ENCODE data around the gene FAM83D. TPM values are rescaled to one million over a fixed set of nuclear protein-coding genes. Genes with fewer than 3 reads are reported as not detected.

Gene FAM83D
- total RNA-seq, 1 donor from 2014 or later: 4.6 TPM

GRCh38 chr20:38885357-38885756 lies 40.9 kb upstream of the FAM83D start:
- H3K27ac Mint-ChIP-seq (ENCODE audit: unreplicated experiment): no peak overlapping the region
- H3K4me3 Mint-ChIP-seq (ENCODE audit: unreplicated experiment): no peak overlapping the region
- no peak for DNase-seq (ENCODE audit: extremely low spot score, unreplicated experiment)
- H3K9me3 Mint-ChIP-seq (ENCODE audit: unreplicated experiment): no peaks in the 10 kb centered on the region
- no peaks in the 10 kb centered on the region for H3K36me3 Mint-ChIP-seq (ENCODE audit: unreplicated experiment)
- TF ChIP-seq, protein P1, sequence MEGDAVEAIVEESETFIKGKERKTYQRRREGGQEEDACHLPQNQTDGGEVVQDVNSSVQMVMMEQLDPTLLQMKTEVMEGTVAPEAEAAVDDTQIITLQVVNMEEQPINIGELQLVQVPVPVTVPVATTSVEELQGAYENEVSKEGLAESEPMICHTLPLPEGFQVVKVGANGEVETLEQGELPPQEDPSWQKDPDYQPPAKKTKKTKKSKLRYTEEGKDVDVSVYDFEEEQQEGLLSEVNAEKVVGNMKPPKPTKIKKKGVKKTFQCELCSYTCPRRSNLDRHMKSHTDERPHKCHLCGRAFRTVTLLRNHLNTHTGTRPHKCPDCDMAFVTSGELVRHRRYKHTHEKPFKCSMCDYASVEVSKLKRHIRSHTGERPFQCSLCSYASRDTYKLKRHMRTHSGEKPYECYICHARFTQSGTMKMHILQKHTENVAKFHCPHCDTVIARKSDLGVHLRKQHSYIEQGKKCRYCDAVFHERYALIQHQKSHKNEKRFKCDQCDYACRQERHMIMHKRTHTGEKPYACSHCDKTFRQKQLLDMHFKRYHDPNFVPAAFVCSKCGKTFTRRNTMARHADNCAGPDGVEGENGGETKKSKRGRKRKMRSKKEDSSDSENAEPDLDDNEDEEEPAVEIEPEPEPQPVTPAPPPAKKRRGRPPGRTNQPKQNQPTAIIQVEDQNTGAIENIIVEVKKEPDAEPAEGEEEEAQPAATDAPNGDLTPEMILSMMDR (IDR thresholded peaks at IDR 0.05): no peak
- no peaks in the 10 kb centered on the region for H3K4me1 Mint-ChIP-seq (ENCODE audit: unreplicated experiment)
- peaks cover 18% of the 10 kb centered on the region for H3K27me3 Mint-ChIP-seq (ENCODE audit: unreplicated experiment)

DNA sequence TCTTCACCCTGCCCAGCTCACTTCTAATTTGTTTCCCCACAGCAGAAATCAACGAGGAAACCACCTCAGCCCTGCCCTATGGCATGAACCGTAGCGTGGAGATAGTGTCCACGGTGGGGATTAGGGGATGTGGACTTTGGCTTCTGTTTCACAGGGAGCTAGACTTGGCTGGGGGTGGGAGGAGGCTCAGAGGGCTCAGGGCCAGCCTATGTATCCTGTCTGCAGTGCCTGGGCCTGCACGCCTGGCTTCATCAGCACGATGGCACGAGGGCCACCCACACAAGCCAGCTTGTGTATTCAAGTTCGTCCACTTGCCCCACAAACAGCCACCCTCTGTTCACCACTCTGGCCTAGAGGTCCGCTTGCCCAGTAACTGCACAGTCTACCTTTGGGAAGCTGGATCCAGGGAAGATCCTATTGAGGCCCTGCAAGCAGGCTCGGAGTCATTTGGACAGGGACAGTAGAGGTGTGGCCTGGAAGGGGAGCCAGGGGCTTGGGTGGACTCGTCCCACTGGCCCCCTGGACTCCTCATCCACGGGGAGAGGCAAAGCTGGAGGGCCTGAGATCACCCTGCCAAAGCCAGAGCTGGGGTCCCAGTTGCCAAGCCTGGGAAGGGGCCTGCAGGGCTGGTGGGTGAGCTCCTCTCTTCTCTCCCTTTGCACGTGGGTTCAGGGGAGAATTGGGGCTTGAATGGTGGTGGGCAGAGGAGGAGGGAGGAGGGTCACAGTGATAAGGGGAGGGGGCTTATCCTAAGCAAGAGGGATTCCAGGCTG lies 38.0 kb upstream of the FAM83D start:
- TF ChIP-seq, protein P1 (IDR thresholded peaks at IDR 0.05): no peak
- H3K9me3 Mint-ChIP-seq (ENCODE audit: unreplicated experiment): no peaks in the 10 kb centered on the region
- peaks cover 18% of the 10 kb centered on the region for H3K27me3 Mint-ChIP-seq (ENCODE audit: unreplicated experiment)
- H3K36me3 Mint-ChIP-seq (ENCODE audit: unreplicated experiment): no peaks in the 10 kb centered on the region
- no peaks in the 10 kb centered on the region for H3K4me1 Mint-ChIP-seq (ENCODE audit: unreplicated experiment)
- no peak overlapping the region for H3K27ac Mint-ChIP-seq (ENCODE audit: unreplicated experiment)
- DNase-seq (ENCODE audit: extremely low spot score, unreplicated experiment): no peak
- H3K4me3 Mint-ChIP-seq (ENCODE audit: unreplicated experiment): no peak overlapping the region

GRCh38 chr20:38889050-38889449 lies 37.2 kb upstream of the FAM83D start:
- Mint-ChIP-seq H3K4me1 (ENCODE audit: unreplicated experiment) (no peaks in the 10 kb centered on the region), H3K36me3 (ENCODE audit: unreplicated experiment) (no peaks in the 10 kb centered on the region), H3K27me3 (ENCODE audit: unreplicated experiment) (peaks cover 18% of the 10 kb centered on the region), H3K9me3 (ENCODE audit: unreplicated experiment) (no peaks in the 10 kb centered on the region), H3K27ac (ENCODE audit: unreplicated experiment) (no peak overlapping the region), H3K4me3 (ENCODE audit: unreplicated experiment) (no peak overlapping the region)
- no peak for DNase-seq (ENCODE audit: extremely low spot score, unreplicated experiment)
- TF ChIP-seq, protein P1 (IDR thresholded peaks at IDR 0.05): no peak

GRCh38 chr20:38889792-38890496 lies 36.3 kb upstream of the FAM83D start:
- TF ChIP-seq, protein P1 (IDR thresholded peaks at IDR 0.05): no peak
- DNase-seq (ENCODE audit: extremely low spot score, unreplicated experiment): no peak
- Mint-ChIP-seq H3K36me3 (ENCODE audit: unreplicated experiment) (no peaks in the 10 kb centered on the region), H3K9me3 (ENCODE audit: unreplicated experiment) (no peaks in the 10 kb centered on the region), H3K27ac (ENCODE audit: unreplicated experiment) (no peak overlapping the region), H3K4me1 (ENCODE audit: unreplicated experiment) (peaks cover 2% of the 10 kb centered on the region), H3K27me3 (ENCODE audit: unreplicated experiment) (peaks cover 26% of the 10 kb centered on the region), H3K4me3 (ENCODE audit: unreplicated experiment) (no peak overlapping the region)

DNA sequence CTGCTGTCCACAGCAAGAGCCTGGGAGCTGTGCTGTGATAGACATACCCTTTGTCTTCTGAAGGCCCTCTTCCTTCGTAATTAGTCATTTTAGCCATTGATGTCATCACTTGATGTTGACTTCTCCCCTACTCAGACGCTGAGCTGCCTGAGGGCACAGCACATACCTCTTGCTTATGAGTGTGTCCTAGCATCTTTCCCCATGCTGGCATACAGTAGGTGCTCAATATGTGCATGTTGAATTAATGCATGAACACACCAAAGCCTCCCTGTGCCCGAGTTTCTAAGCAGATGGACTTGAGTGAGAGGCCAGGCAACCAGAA lies 35.8 kb upstream of the FAM83D start:
- no peak overlapping the region for H3K4me3 Mint-ChIP-seq (ENCODE audit: unreplicated experiment)
- peaks cover 31% of the 10 kb centered on the region for H3K27me3 Mint-ChIP-seq (ENCODE audit: unreplicated experiment)
- no peaks in the 10 kb centered on the region for H3K9me3 Mint-ChIP-seq (ENCODE audit: unreplicated experiment)
- peaks cover 2% of the 10 kb centered on the region for H3K4me1 Mint-ChIP-seq (ENCODE audit: unreplicated experiment)
- no peak overlapping the region for H3K27ac Mint-ChIP-seq (ENCODE audit: unreplicated experiment)
- no peak for DNase-seq (ENCODE audit: extremely low spot score, unreplicated experiment)
- no peaks in the 10 kb centered on the region for H3K36me3 Mint-ChIP-seq (ENCODE audit: unreplicated experiment)
- TF ChIP-seq, protein P1 (IDR thresholded peaks at IDR 0.05): no peak

Data from osteocyte (in vitro differentiated cells).